Caco-2 (cell line): ENCODE data around the gene CTTNBP2NL. TPM values are rescaled to one million over a fixed set of nuclear protein-coding genes. Genes with fewer than 3 reads are reported as not detected.

ENCODE experiments used
- BruUV-seq: library from RNA; stranded (reverse); fragments of 400-500 nt; replicated peaks from 2 replicates; lab custom pipeline; 2021; lab: Mats Ljungman, UMichigan
- CTCF ChIA-PET: fragments of 300-600 bp; sonication (Branson Sonifier 250); formaldehyde crosslinking; loops from one replicate; lab custom pipeline; 2022; ENCODE audit warnings: antibody characterized with exemption; lab: Charles Lee
- POLR2A ChIA-PET: fragments of 300-600 bp; sonication (Branson Sonifier 250); formaldehyde crosslinking; loops from one replicate; lab custom pipeline; 2022; ENCODE audit warnings: antibody characterized with exemption; lab: Charles Lee
- DNase-seq, 2 experiments: peaks; one replicate each; pipeline versions ENCODE4 v3.0.0 to v3.0.0-alpha.2; 2020 to 2022
- H3K27me3 ChIP-seq: replicated peaks from 2 replicates; pipeline ENCODE4 v1.6.0; 2011; ENCODE audit warnings: low read length; ENCODE audit not compliant: control insufficient read depth, insufficient read depth
- H3K36me3 ChIP-seq: 2 replicates; pipeline ENCODE4 v1.5.1; 2011; ENCODE audit warnings: low read length; ENCODE audit not compliant: control insufficient read depth, insufficient read depth
- H3K4me1 ChIP-seq: fragments of 250-450 bp; sonication (Bioruptor Pico); 2 replicates; pipeline ENCODE4 v1.5.1; 2020; ENCODE audit warnings: mild to moderate bottlenecking
- H3K4me3 ChIP-seq: 2 replicates; pipeline ENCODE4 v1.5.1; 2011; ENCODE audit warnings: low read depth, mild to moderate bottlenecking, control low read depth, low read length
- H3K9me3 ChIP-seq: fragments of 250-450 bp; sonication (Bioruptor Pico); 2 replicates; pipeline ENCODE4 v1.5.1; 2020; ENCODE audit warnings: mild to moderate bottlenecking, moderate library complexity
- H3K27ac Mint-ChIP-seq: one replicate; pipeline ENCODE4 v1.8.0; 2022; ENCODE audit warnings: mixed read lengths; ENCODE audit not compliant: unreplicated experiment
- H3K27me3 Mint-ChIP-seq: one replicate; pipeline ENCODE4 v1.8.0; 2022; ENCODE audit warnings: mixed read lengths; ENCODE audit not compliant: insufficient read depth, unreplicated experiment
- H3K36me3 Mint-ChIP-seq: one replicate; pipeline ENCODE4 v1.8.0; 2022; ENCODE audit warnings: mild to moderate bottlenecking, mixed read lengths; ENCODE audit not compliant: insufficient read depth, unreplicated experiment
- H3K4me1 Mint-ChIP-seq: one replicate; pipeline ENCODE4 v1.8.0; 2022; ENCODE audit warnings: low read depth, mixed read lengths; ENCODE audit not compliant: unreplicated experiment
- H3K4me3 Mint-ChIP-seq: one replicate; pipeline ENCODE4 v1.8.0; 2022; ENCODE audit warnings: mild to moderate bottlenecking, moderate library complexity, mixed read lengths; ENCODE audit not compliant: unreplicated experiment
- H3K9me3 Mint-ChIP-seq: one replicate; pipeline ENCODE4 v1.8.0; 2022; ENCODE audit warnings: mixed read lengths; ENCODE audit not compliant: unreplicated experiment
- intact Hi-C: fragments of 100-400 bp; cut with micrococcal nuclease; formaldehyde crosslinking; loops from one replicate; pipeline ENCODE4 v1.10.0; 2022; ENCODE audit not compliant: unreplicated experiment
- total RNA-seq: library from RNA; stranded (reverse); gene quantifications from 2 replicates; pipeline ENCODE4 v1.2.3, GENCODE V29; 2022
- TF ChIP-seq, protein P1 (sequence below), 2 experiments: fragments of 200-600 bp in 1 of 2; IDR thresholded peaks; 1 replicate in 1 of 2; 2 replicates in 1 of 2; pipeline versions ENCODE4 v1.5.1 to v1.8.0; 2011 to 2022; ENCODE audit warnings: antibody characterized with exemption in 1 of 2, control low read depth in 1 of 2, inconsistent platforms in 1 of 2, low read depth in 1 of 2, low read length in 1 of 2, mild to moderate bottlenecking in 1 of 2, moderate library complexity in 1 of 2; ENCODE audit not compliant: insufficient read depth in 1 of 2, severe bottlenecking in 1 of 2, unreplicated experiment in 1 of 2

The CTTNBP2NL gene
- total RNA-seq, 1 experiment from 2014 or later, result 11.3 TPM

DNA sequence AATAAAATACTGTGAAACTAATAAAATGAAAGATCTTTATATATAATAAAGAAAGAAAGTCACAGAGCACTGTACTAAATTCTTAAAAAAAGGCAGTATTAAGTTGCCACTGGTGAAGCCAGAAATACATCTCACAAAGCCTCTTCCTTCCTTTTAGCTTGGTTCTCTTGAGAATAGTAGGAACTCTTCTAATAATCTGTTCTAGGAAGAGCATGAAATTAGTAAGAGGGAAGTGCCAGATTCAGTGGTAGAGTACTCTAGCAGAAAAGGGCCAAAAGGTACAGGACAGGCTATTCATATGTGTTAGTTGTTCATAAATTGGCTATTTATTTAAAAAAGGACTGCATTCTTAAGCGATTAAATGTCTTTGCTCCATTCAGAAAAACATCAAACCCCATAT, 33.7 kb downstream of the CTTNBP2NL start:
- intact Hi-C loops, result no loop called here
- BruUV-seq, result no TSS peak
- Mint-ChIP-seq H3K27me3 (no peaks in the 10 kb centered on the region), H3K9me3 (no peaks in the 10 kb centered on the region), H3K4me1 (no peaks in the 10 kb centered on the region), H3K4me3 (no peak overlapping the region), H3K36me3 (peaks cover 12% of the 10 kb centered on the region), H3K27ac (no peak overlapping the region)
- Histone ChIP-seq H3K36me3 (no peaks in the 10 kb centered on the region), H3K4me3 (no peak overlapping the region), H3K9me3 (no peaks in the 10 kb centered on the region), H3K4me1 (no peaks in the 10 kb centered on the region), H3K27me3 (no peaks in the 10 kb centered on the region)
- ChIA-PET CTCF (no interaction called here), POLR2A (no interaction called here)
- no peak for DNase-seq
- TF ChIP-seq, protein P1, sequence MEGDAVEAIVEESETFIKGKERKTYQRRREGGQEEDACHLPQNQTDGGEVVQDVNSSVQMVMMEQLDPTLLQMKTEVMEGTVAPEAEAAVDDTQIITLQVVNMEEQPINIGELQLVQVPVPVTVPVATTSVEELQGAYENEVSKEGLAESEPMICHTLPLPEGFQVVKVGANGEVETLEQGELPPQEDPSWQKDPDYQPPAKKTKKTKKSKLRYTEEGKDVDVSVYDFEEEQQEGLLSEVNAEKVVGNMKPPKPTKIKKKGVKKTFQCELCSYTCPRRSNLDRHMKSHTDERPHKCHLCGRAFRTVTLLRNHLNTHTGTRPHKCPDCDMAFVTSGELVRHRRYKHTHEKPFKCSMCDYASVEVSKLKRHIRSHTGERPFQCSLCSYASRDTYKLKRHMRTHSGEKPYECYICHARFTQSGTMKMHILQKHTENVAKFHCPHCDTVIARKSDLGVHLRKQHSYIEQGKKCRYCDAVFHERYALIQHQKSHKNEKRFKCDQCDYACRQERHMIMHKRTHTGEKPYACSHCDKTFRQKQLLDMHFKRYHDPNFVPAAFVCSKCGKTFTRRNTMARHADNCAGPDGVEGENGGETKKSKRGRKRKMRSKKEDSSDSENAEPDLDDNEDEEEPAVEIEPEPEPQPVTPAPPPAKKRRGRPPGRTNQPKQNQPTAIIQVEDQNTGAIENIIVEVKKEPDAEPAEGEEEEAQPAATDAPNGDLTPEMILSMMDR (IDR thresholded peaks at IDR 0.05; ENCODE audit: insufficient read depth in 1 of 2, low read depth in 1 of 2, low read length in 1 of 2, severe bottlenecking in 1 of 2, unreplicated experiment in 1 of 2), result no peak

DNA sequence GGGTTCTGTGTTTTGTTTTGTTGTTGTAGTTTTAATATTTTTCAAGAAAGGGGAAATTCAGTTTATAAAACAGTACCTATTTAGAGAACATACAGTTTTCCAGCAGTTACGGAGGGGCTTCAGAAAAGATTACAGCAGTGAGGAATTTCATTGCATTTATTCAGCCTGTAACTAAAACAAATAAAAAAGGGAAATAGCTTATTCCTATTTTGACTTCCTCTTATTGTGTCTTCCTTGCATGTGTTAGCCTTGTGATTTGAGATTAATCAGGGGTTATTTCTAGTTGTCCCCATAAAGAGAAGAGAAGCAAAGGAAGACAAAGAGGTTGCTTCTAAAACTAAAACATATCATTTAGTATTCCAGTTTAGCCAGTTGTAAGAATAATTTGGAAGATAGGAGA, 35.0 kb downstream of the CTTNBP2NL start:
- no peaks in the 10 kb centered on the region for H3K4me1 Mint-ChIP-seq
- BruUV-seq, result no TSS peak
- H3K36me3 Mint-ChIP-seq, result peaks cover 9% of the 10 kb centered on the region

DNA sequence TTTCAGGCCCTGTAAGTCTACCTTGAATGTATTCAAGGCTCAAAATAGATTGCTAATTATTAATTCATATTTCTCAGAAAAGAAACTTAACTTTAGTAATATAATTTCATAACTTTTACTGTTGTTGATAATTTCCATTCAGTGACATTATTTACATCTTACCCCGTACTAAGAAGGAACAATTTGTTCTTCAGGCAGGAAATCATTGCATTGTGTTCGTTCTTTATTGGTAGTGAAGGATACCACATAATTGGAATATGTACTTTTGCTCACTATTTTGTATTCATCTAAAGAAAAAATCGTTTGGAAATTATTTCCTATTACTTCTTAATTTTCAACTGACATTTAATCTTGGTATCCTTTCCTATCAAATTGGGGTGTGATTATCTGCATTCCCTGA, 39.4 kb downstream of the CTTNBP2NL start:
- Histone ChIP-seq H3K9me3 (no peaks in the 10 kb centered on the region), H3K4me3 (no peak overlapping the region), H3K27me3 (no peaks in the 10 kb centered on the region), H3K4me1 (no peaks in the 10 kb centered on the region), H3K36me3 (no peaks in the 10 kb centered on the region)
- H3K9me3 Mint-ChIP-seq, result no peaks in the 10 kb centered on the region
- H3K27ac Mint-ChIP-seq, result no peak overlapping the region
- no TSS peak for BruUV-seq
- DNase-seq, result no peak
- CTCF ChIA-PET, result no interaction called here
- POLR2A ChIA-PET, result no interaction called here
- TF ChIP-seq, protein P1 (IDR thresholded peaks at IDR 0.05; ENCODE audit: insufficient read depth in 1 of 2, low read depth in 1 of 2, low read length in 1 of 2, severe bottlenecking in 1 of 2, unreplicated experiment in 1 of 2), result no peak
- no peaks in the 10 kb centered on the region for H3K27me3 Mint-ChIP-seq
- peaks cover 6% of the 10 kb centered on the region for H3K36me3 Mint-ChIP-seq
- no peak overlapping the region for H3K4me3 Mint-ChIP-seq
- H3K4me1 Mint-ChIP-seq, result no peaks in the 10 kb centered on the region
- intact Hi-C loops, result no loop called here

More for the DNA sequence above, 35.0 kb downstream of the CTTNBP2NL start:
- TF ChIP-seq, protein P1 (IDR thresholded peaks at IDR 0.05; ENCODE audit: insufficient read depth in 1 of 2, low read depth in 1 of 2, low read length in 1 of 2, severe bottlenecking in 1 of 2, unreplicated experiment in 1 of 2), result no peak
- Mint-ChIP-seq H3K4me3 (no peak overlapping the region), H3K9me3 (no peaks in the 10 kb centered on the region), H3K27ac (no peak overlapping the region), H3K27me3 (no peaks in the 10 kb centered on the region)
- DNase-seq, result no peak
- CTCF ChIA-PET, result no interaction called here
- POLR2A ChIA-PET, result no interaction called here
- H3K9me3 ChIP-seq, result no peaks in the 10 kb centered on the region
- no peaks in the 10 kb centered on the region for H3K4me1 ChIP-seq
- no peaks in the 10 kb centered on the region for H3K27me3 ChIP-seq
- intact Hi-C loops, result no loop called here
- no peak overlapping the region for H3K4me3 ChIP-seq
- no peaks in the 10 kb centered on the region for H3K36me3 ChIP-seq
